Spinal cord (tissue), 10 donors: ENCODE measurements around the gene SAC3D1. TPM values are rescaled to one million over a fixed set of nuclear protein-coding genes. Genes with fewer than 3 reads are reported as not detected.
A peak's percentile ranks its signal among the peaks of the same experiment; 100 is the strongest.
"Not testable (repeated sequence)": the region's sequence is repeated elsewhere in the genome, so short reads cannot be mapped to it uniquely, and the experiment has no call there.

Source experiments
- DNase-seq, 6 donors: peaks; one replicate each; pipeline versions ENCODE4 v3.0.0 to v3.0.0-alpha.2; 2013 to 2015; ENCODE audit warnings: low spot score in 6 of 6, low read depth in 4 of 6
- H3K27ac ChIP-seq: one replicate; pipeline ENCODE4 v1.5.1; 2013; ENCODE audit warnings: low read depth, low read length, control low read depth
- H3K27me3 ChIP-seq: one replicate; pipeline ENCODE4 v1.6.1; 2013; ENCODE audit warnings: low read length; ENCODE audit not compliant: control insufficient read depth, insufficient read depth
- H3K36me3 ChIP-seq: one replicate; pipeline ENCODE4 v1.6.1; 2013; ENCODE audit warnings: low read length; ENCODE audit not compliant: control insufficient read depth, insufficient read depth
- H3K4me1 ChIP-seq: one replicate; pipeline ENCODE4 v1.6.1; 2013; ENCODE audit warnings: low read length; ENCODE audit not compliant: control insufficient read depth, insufficient read depth
- H3K4me3 ChIP-seq: one replicate; pipeline ENCODE4 v1.5.1; 2013; ENCODE audit warnings: low read depth, low read length, control low read depth
- H3K9me3 ChIP-seq: one replicate; pipeline ENCODE4 v1.6.1; 2013; ENCODE audit warnings: low read length; ENCODE audit not compliant: control insufficient read depth, insufficient read depth
- WGBS: methylation state at CpG from one replicate; pipeline ENCODE4 v1.1.5; 2013; ENCODE audit warnings: missing lambda C conversion rate; ENCODE audit not compliant: insufficient coverage; 5-methylcytosine and 5-hydroxymethylcytosine counted together
- polyA plus RNA-seq, 2 donors: library from polyadenylated mRNA; unstranded; fragments of 120-200 nt; gene quantifications; one replicate each; pipeline ENCODE4 v1.2.1, GENCODE V29; 2013; ENCODE audit not compliant: insufficient read length in 2 of 2
- total RNA-seq, 2 donors: library from RNA; depleted of rRNA in 1 of 2; stranded (reverse); fragments of 120-200 nt in 1 of 2; fragments of >200 nt in 1 of 2; gene quantifications; one replicate each; pipeline versions ENCODE4 v1.2.3 to v1.2.4, GENCODE V29; 2013 to 2014
- donor health status: healthy.

Gene SAC3D1
- total and polyA plus RNA-seq, 4 donors: 4.0 to 18.0 (median 11.5) TPM

GRCh38 chr11:65021003-65021402 is 20.0 kb upstream of the SAC3D1 start:
- Histone ChIP-seq H3K9me3 (no peaks in the 10 kb centered on the region), H3K27me3 (no peaks in the 10 kb centered on the region), H3K4me3 (no peak overlapping the region), H3K27ac (no peak overlapping the region), H3K36me3 (peaks cover 53% of the 10 kb centered on the region), H3K4me1 (no peaks in the 10 kb centered on the region)
- DNase-seq: no peak
- WGBS: 80% methylated on average over 1 of the region's 3 CpGs

- DNase-seq: no peak
- Histone ChIP-seq H3K4me1 (no peaks in the 10 kb centered on the region), H3K36me3 (peaks cover 52% of the 10 kb centered on the region), H3K27ac (no peak overlapping the region), H3K9me3 (no peaks in the 10 kb centered on the region), H3K4me3 (no peak overlapping the region), H3K27me3 (no peaks in the 10 kb centered on the region)
- WGBS: 92% methylated on average over 10 of the region's 11 CpGs
These were observed 19.5 kb upstream of the SAC3D1 start for GRCh38 chr11:65021509-65021908.

- not testable (repeated sequence) for H3K27ac ChIP-seq, H3K4me3 ChIP-seq
- 59% methylated on average over 3 of the region's 8 CpGs for whole genome bisulfite sequencing
These were observed 17.5 kb upstream of the SAC3D1 start for GRCh38 chr11:65023502-65023901.

GRCh38 chr11:65026810-65027209 is 14.2 kb upstream of the SAC3D1 start:
- 48% methylated on average over 6 of the region's 10 CpGs for WGBS
- H3K36me3 ChIP-seq: peaks cover 14% of the 10 kb centered on the region
- H3K27ac ChIP-seq: peak overlapping the region; percentile 6
- no peaks in the 10 kb centered on the region for H3K9me3 ChIP-seq
- H3K4me3 ChIP-seq: peak overlapping the region; percentile 76
- peaks cover 5% of the 10 kb centered on the region for H3K4me1 ChIP-seq
- H3K27me3 ChIP-seq: no peaks in the 10 kb centered on the region
- no peak for DNase-seq

More at GRCh38 chr11:65023502-65023901, 17.5 kb upstream of the SAC3D1 start:
- H3K36me3 ChIP-seq: peaks cover 38% of the 10 kb centered on the region
- H3K9me3 ChIP-seq, DNase-seq, H3K27me3 ChIP-seq, H3K4me1 ChIP-seq: not testable (repeated sequence)

- 0% methylated on average over 31 of the region's 51 CpGs for WGBS
- H3K36me3 ChIP-seq: peaks cover 16% of the 10 kb centered on the region
- peak within 1 kb of the TSS; percentile 76 for H3K4me3 ChIP-seq
- H3K27ac ChIP-seq: peak within 1 kb of the TSS; percentile 94
- DNase-seq: peak; percentile 94 to 99 (median 96)
- H3K9me3 ChIP-seq: no peaks in the 10 kb centered on the region
- H3K4me1 ChIP-seq: peaks cover 5% of the 10 kb centered on the region
- H3K27me3 ChIP-seq: no peaks in the 10 kb centered on the region
These were observed 13.6 kb upstream of the SAC3D1 start, which contains the start of gene SNX15 for GRCh38 chr11:65027213-65028067. Gene SNX15 (plus strand): TSS chr11:65027439. CDS start chr11:65027538, 99 bp downstream.

- no peak for DNase-seq
- H3K9me3 ChIP-seq: no peaks in the 10 kb centered on the region
- no peak overlapping the region for H3K4me3 ChIP-seq
- no peaks in the 10 kb centered on the region for H3K27me3 ChIP-seq
- H3K4me1 ChIP-seq: peaks cover 13% of the 10 kb centered on the region
- WGBS: 87% methylated on average over 12 of the region's 13 CpGs
- no peak overlapping the region for H3K27ac ChIP-seq
- H3K36me3 ChIP-seq: peaks cover 53% of the 10 kb centered on the region
These were observed 8.8 kb upstream of the SAC3D1 start for GRCh38 chr11:65032216-65032615.

- H3K9me3 ChIP-seq: no peaks in the 10 kb centered on the region
- no peak overlapping the region for H3K4me3 ChIP-seq
- peaks cover 72% of the 10 kb centered on the region for H3K36me3 ChIP-seq
- H3K27ac ChIP-seq: no peak overlapping the region
- peaks cover 8% of the 10 kb centered on the region for H3K4me1 ChIP-seq
- 94% methylated on average over 2 of the region's 2 CpGs for WGBS
- H3K27me3 ChIP-seq: no peaks in the 10 kb centered on the region
- DNase-seq: no peak
These were observed 6.6 kb upstream of the SAC3D1 start for GRCh38 chr11:65034423-65034822.

GRCh38 chr11:65035579-65035978 is 5.4 kb upstream of the SAC3D1 start:
- no peaks in the 10 kb centered on the region for H3K9me3 ChIP-seq
- DNase-seq: no peak
- 81% methylated on average over 11 of the region's 11 CpGs for WGBS
- peaks cover 79% of the 10 kb centered on the region for H3K36me3 ChIP-seq
- H3K4me3 ChIP-seq: no peak overlapping the region
- H3K27ac ChIP-seq: no peak overlapping the region
- H3K4me1 ChIP-seq: peaks cover 11% of the 10 kb centered on the region
- H3K27me3 ChIP-seq: no peaks in the 10 kb centered on the region

GRCh38 chr11:65036931-65037330 is 4.1 kb upstream of the SAC3D1 start:
- peak in 4 of 6 donors; percentile 4 to 66 (median 28) for DNase-seq
- Histone ChIP-seq H3K4me3 (no peak overlapping the region), H3K27me3 (no peaks in the 10 kb centered on the region), H3K4me1 (peaks cover 14% of the 10 kb centered on the region), H3K27ac (no peak overlapping the region), H3K9me3 (no peaks in the 10 kb centered on the region), H3K36me3 (peaks cover 72% of the 10 kb centered on the region)
- 100% methylated on average over 2 of the region's 6 CpGs for WGBS

- Histone ChIP-seq H3K4me3 (peak overlapping the region; percentile 89), H3K9me3 (no peaks in the 10 kb centered on the region), H3K27ac (peak overlapping the region; percentile 98), H3K36me3 (peaks cover 64% of the 10 kb centered on the region), H3K4me1 (peaks cover 32% of the 10 kb centered on the region), H3K27me3 (no peaks in the 10 kb centered on the region)
- DNase-seq: no peak
- whole genome bisulfite sequencing: 0% methylated on average over 6 of the region's 7 CpGs
These were observed 527 bp upstream of the SAC3D1 start for GRCh38 chr11:65040520-65040846.
